ENCODE measurements around the gene L1CAM.

GRCh38 chrX:153864101-153864500, 21.9 kb downstream of the L1CAM start:
- no peak for TF ChIP-seq CTCF (IDR thresholded peaks at IDR 0.05)
- TF ChIP-seq POLR2A (IDR thresholded peaks at IDR 0.05), result no peak
